ENCODE data around the gene COPS6.
A peak's percentile ranks its signal among the peaks of the same experiment; 100 is the strongest.

Gene COPS6

DNA sequence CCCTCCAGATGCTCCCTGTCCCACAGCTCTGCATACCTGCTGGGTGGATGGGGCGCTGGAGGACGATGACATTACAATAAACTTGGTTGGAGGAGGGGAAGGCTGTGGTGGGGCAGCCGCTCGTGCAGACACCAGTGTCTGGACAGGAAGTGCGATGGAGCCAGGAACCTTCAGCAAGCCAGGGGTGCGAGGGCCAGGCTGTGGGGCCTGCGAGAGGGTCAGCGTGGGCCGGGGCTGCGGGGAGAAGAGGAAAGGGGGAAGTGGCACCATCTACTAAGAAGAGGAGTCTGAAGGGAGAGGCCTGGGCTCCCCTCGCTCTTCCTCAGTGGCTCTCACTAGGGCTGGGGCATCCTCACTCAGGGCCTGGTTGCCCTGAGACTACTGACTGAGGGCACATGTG lies 19.1 kb downstream of the COPS6 start:
- no peak overlapping the region for H3K4me3 Mint-ChIP-seq
- H3K4me1 Mint-ChIP-seq: no peaks in the 10 kb centered on the region
- no peaks in the 10 kb centered on the region for H3K27me3 Mint-ChIP-seq (ENCODE audit: low read depth)
- no peaks in the 10 kb centered on the region for H3K9me3 Mint-ChIP-seq
- peak overlapping the region in 1 of 3 experiments; percentile 58 for H3K27ac Mint-ChIP-seq
- H3K36me3 Mint-ChIP-seq (ENCODE audit: low read depth): peaks cover 54% of the 10 kb centered on the region
- TF ChIP-seq, protein P1, sequence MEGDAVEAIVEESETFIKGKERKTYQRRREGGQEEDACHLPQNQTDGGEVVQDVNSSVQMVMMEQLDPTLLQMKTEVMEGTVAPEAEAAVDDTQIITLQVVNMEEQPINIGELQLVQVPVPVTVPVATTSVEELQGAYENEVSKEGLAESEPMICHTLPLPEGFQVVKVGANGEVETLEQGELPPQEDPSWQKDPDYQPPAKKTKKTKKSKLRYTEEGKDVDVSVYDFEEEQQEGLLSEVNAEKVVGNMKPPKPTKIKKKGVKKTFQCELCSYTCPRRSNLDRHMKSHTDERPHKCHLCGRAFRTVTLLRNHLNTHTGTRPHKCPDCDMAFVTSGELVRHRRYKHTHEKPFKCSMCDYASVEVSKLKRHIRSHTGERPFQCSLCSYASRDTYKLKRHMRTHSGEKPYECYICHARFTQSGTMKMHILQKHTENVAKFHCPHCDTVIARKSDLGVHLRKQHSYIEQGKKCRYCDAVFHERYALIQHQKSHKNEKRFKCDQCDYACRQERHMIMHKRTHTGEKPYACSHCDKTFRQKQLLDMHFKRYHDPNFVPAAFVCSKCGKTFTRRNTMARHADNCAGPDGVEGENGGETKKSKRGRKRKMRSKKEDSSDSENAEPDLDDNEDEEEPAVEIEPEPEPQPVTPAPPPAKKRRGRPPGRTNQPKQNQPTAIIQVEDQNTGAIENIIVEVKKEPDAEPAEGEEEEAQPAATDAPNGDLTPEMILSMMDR (IDR thresholded peaks at IDR 0.05; ENCODE audit: unreplicated experiment in 3 of 3): no peak

DNA sequence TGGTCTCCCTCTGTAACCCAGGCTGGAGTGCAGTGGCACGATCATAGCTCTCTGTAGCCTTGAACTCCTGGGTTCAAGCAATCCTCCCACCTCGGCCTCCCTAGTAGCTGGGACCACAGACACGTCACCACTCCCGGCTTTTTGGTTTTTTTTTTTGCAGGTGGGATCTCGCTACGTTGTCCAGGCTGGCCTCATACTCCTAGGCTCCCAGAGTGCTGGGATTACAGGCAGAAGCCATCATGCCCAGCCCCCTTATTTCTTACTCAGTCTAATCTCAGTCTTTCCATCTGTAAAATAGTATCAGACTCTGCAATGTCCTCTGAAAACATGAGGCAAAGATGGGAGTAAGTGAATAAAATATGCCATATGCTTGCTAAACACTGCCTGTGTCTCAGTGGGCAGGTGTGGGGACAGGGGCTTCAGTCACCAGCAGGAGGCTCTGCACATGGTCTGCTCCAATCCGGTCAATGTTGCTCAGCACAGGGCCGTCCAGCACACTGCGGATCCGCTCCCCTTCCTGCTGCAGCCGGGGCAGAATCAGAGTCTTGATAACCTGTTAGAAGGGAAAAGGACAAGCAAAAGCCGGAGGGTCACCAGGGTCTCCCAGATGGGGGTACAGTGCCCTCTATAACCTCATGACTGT lies 20.9 kb downstream of the COPS6 start:
- Mint-ChIP-seq H3K4me1 (no peaks in the 10 kb centered on the region), H3K9me3 (no peaks in the 10 kb centered on the region), H3K4me3 (no peak overlapping the region), H3K27ac (no peak overlapping the region), H3K36me3 (ENCODE audit: low read depth) (peaks cover 56% of the 10 kb centered on the region), H3K27me3 (ENCODE audit: low read depth) (no peaks in the 10 kb centered on the region)
- TF ChIP-seq, protein P1 (IDR thresholded peaks at IDR 0.05; ENCODE audit: unreplicated experiment in 3 of 3): no peak

DNA sequence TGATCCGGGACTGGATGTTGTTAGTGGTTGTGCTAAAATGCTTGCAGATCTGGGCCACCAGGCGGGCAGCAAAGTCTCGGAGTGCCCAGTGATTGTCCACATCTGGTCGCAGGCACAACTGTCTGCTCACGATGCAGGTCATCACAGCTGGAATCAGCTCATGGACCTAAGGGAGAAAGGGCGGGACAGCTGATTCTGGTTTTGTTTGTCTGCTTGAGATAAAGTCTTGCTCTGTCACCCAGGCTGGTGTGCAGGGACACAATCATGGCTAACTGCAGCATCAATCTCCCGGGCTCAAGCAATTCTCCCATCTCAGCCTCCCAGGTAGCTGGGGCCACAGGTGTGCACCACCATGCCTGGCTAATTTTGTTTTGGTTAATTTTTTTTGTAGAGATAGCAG lies 22.4 kb downstream of the COPS6 start:
- TF ChIP-seq, protein P1 (IDR thresholded peaks at IDR 0.05; ENCODE audit: unreplicated experiment in 3 of 3): no peak
- H3K4me3 Mint-ChIP-seq: no peak overlapping the region
- no peaks in the 10 kb centered on the region for H3K4me1 Mint-ChIP-seq
- H3K27ac Mint-ChIP-seq: no peak overlapping the region
- H3K36me3 Mint-ChIP-seq (ENCODE audit: low read depth): peaks cover 53% of the 10 kb centered on the region
- H3K9me3 Mint-ChIP-seq: no peaks in the 10 kb centered on the region
- H3K27me3 Mint-ChIP-seq (ENCODE audit: low read depth): no peaks in the 10 kb centered on the region

DNA sequence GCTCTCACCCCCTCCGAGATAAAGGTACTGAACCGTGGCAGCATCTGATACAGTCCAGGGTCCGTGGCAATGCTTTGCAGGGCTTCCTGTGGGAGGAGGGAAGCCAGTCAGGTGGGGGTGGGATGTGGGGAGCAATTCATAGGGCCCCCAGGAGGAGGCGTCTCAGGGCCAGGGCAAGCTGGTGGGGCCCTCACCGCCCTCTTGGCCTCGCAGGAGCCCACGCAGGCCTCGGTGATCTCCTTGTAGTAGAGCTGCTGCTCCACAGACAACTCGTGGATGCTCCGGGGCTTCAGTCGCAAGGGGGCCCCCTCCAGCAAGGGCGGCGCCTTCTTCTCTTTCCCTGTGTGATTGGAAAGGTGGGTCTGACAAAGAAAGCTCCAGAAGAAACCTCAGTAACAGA lies 23.1 kb downstream of the COPS6 start:
- H3K4me3 Mint-ChIP-seq: no peak overlapping the region

DNA sequence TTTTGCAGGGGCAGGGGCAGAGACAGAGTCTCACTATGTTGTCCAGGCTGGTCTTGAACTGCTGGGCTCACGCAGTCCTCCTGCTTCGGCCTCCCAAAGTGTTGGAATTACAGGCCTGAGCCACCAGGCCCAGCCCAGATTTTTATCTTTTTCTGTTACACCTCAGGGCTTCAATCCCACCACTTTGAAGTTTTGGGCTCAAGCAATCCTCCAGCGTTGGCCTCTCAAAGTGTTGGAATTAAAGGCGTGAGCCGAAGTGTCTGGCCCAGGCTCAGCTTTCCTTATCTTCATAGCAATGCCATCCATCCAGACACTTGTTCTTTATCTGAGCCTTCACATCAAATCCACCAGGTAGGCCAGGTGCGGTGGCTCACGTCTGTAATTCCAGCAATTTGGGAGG lies 26.3 kb downstream of the COPS6 start:
- Mint-ChIP-seq H3K36me3 (ENCODE audit: low read depth) (peaks cover 35% of the 10 kb centered on the region), H3K4me1 (peaks cover 12% of the 10 kb centered on the region), H3K4me3 (no peak overlapping the region), H3K27me3 (ENCODE audit: low read depth) (no peaks in the 10 kb centered on the region), H3K27ac (no peak overlapping the region), H3K9me3 (no peaks in the 10 kb centered on the region)
- TF ChIP-seq, protein P1 (IDR thresholded peaks at IDR 0.05; ENCODE audit: unreplicated experiment in 3 of 3): no peak

More for the DNA sequence above, 23.1 kb downstream of the COPS6 start:
- H3K9me3 Mint-ChIP-seq: no peaks in the 10 kb centered on the region
- H3K27me3 Mint-ChIP-seq (ENCODE audit: low read depth): no peaks in the 10 kb centered on the region
- no peaks in the 10 kb centered on the region for H3K4me1 Mint-ChIP-seq
- H3K27ac Mint-ChIP-seq: no peak overlapping the region
- TF ChIP-seq, protein P1 (IDR thresholded peaks at IDR 0.05; ENCODE audit: unreplicated experiment in 3 of 3): no peak
- peaks cover 54% of the 10 kb centered on the region for H3K36me3 Mint-ChIP-seq (ENCODE audit: low read depth)

DNA sequence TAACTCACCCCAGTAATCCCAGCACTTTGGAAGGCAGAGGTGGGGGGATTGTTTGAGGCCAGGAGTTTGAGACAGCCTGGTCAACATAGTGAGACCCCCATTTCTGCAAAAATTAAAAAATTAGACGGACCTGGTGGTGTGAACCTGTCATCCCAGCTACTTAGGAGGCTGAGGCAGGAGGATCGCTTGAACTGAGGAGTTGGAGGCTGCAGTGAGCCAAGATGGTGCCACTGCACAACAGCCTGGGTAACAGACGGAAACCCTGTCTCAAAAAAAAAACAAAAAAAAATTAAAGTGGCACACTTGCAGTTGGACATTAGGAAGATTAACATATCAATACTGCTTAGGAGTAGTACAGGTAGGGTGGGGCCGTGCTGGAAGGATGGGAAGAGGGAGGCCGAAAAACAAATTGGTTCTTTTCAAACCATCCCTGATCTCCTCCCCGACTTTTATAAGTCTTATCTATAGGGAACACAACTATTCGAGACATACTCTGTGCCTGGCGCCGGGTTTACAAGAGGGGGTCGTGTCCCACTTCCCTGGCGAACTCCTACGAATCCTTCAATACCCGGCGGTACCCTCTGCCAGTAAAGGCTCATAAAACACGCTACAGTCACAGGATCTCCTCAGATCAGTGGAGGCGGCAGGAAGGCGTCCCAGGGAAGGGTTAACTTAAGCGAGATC lies 29.8 kb downstream of the COPS6 start:
- TF ChIP-seq, protein P1 (IDR thresholded peaks at IDR 0.05; ENCODE audit: unreplicated experiment in 3 of 3): no peak
- Mint-ChIP-seq H3K36me3 (ENCODE audit: low read depth) (peaks cover 13% of the 10 kb centered on the region), H3K4me1 (peaks cover 20% of the 10 kb centered on the region), H3K27ac (peak overlapping the region; percentile 99 to 100 (median 100)), H3K27me3 (ENCODE audit: low read depth) (no peaks in the 10 kb centered on the region), H3K9me3 (no peaks in the 10 kb centered on the region), H3K4me3 (peak overlapping the region; percentile 93 to 99 (median 96))
